Neural cell (in vitro differentiated cells): ENCODE data around the gene NHLRC4. TPM values are rescaled to one million over a fixed set of nuclear protein-coding genes. Genes with fewer than 3 reads are reported as not detected.

Experiments
- H2AFZ ChIP-seq: fragments of 200-600, 300-800 bp; sonication (generic), shearing (Covaris generic); 2 replicates; pipeline ENCODE4 v1.6.0; 2014; ENCODE audit warnings: low read depth, mild to moderate bottlenecking, antibody characterized with exemption, low read length, moderate library complexity
- H3F3A ChIP-seq: fragments of 200-600 bp; shearing (Covaris generic); 2 replicates; pipeline ENCODE4 v1.6.1; 2016; ENCODE audit warnings: mild to moderate bottlenecking, moderate library complexity, mixed read lengths, antibody characterized with exemption, low read length; ENCODE audit not compliant: insufficient read depth, poor library complexity, severe bottlenecking
- H3K27ac ChIP-seq: fragments of 200-600, 300-800 bp; sonication (generic), shearing (Covaris generic); 2 replicates; pipeline ENCODE4 v1.5.1; 2014; ENCODE audit warnings: mild to moderate bottlenecking, low read length, moderate library complexity
- H3K27me3 ChIP-seq: fragments of 300-800, 200-600 bp; sonication (generic), shearing (Covaris generic); 2 replicates; pipeline ENCODE4 v1.6.0; 2014; ENCODE audit warnings: mild to moderate bottlenecking, low read depth, low read length, moderate library complexity; ENCODE audit not compliant: insufficient read depth
- H3K36me3 ChIP-seq: fragments of 300-800, 200-600 bp; sonication (generic), shearing (Covaris generic); 2 replicates; pipeline ENCODE4 v1.5.1; 2014; ENCODE audit warnings: mild to moderate bottlenecking, antibody characterized with exemption, low read length, moderate library complexity; ENCODE audit not compliant: insufficient read depth
- H3K4me2 ChIP-seq: fragments of 300-800, 200-600 bp; sonication (generic), shearing (Covaris generic); 2 replicates; pipeline ENCODE4 v1.6.0; 2014; ENCODE audit warnings: mild to moderate bottlenecking, low read length
- H3K4me3 ChIP-seq: fragments of 300-800, 200-600 bp; sonication (generic), shearing (Covaris generic); 2 replicates; pipeline ENCODE4 v1.5.1; 2014; ENCODE audit warnings: mild to moderate bottlenecking, low read length, moderate library complexity
- H3K79me2 ChIP-seq: fragments of 200-600 bp; shearing (Covaris generic); replicated peaks from 2 replicates; pipeline ENCODE4 v1.6.0; 2014; ENCODE audit warnings: mild to moderate bottlenecking, low read length, moderate library complexity; ENCODE audit not compliant: insufficient read depth
- H3K9ac ChIP-seq: fragments of 300-800, 200-600 bp; sonication (generic), shearing (Covaris generic); 2 replicates; pipeline ENCODE4 v1.6.1; 2016; ENCODE audit warnings: mild to moderate bottlenecking, low read length, mixed read lengths
- H3K9me2 ChIP-seq: fragments of 200-600 bp; shearing (Covaris generic); 2 replicates; pipeline ENCODE4 v1.6.1; 2016; ENCODE audit warnings: mild to moderate bottlenecking, low read length, mixed read lengths; ENCODE audit not compliant: insufficient read depth
- H3K9me3 ChIP-seq: fragments of 200-600, 300-800 bp; sonication (generic), shearing (Covaris generic); 2 replicates; pipeline ENCODE4 v1.6.1; 2016; ENCODE audit warnings: mild to moderate bottlenecking, mixed run types, low read length, moderate library complexity, mixed read lengths
- H4K20me1 ChIP-seq: fragments of 200-600 bp; shearing (Covaris generic); 2 replicates; pipeline ENCODE4 v1.6.1; 2016; ENCODE audit warnings: mild to moderate bottlenecking, mixed run types; ENCODE audit not compliant: insufficient read depth
- EP300 ChIP-seq: fragments of 450-650 bp; conservative IDR thresholded peaks from 2 replicates; pipeline ENCODE4 v1.6.1; 2014; ENCODE audit warnings: antibody characterized with exemption, mild to moderate bottlenecking, moderate library complexity; ENCODE audit not compliant: poor library complexity, severe bottlenecking
- EZH2 ChIP-seq: fragments of 200-600, 300-800 bp; shearing (Covaris generic), sonication (generic); IDR thresholded peaks from 2 replicates; pipeline ENCODE4 v1.6.1; 2014; ENCODE audit warnings: antibody characterized with exemption, low read length, borderline replicate concordance, mild to moderate bottlenecking; ENCODE audit not compliant: insufficient read depth, poor library complexity, severe bottlenecking
- MXI1 ChIP-seq: fragments of 450-650 bp; conservative IDR thresholded peaks from 2 replicates; pipeline ENCODE4 v1.6.1; 2014; ENCODE audit warnings: antibody characterized with exemption, mild to moderate bottlenecking; ENCODE audit not compliant: poor library complexity, severe bottlenecking
- POLR2AphosphoS5 ChIP-seq: IDR thresholded peaks from 2 replicates; pipeline ENCODE4 v1.6.1; 2012
- RAD21 ChIP-seq: fragments of 450-650 bp; conservative IDR thresholded peaks from 2 replicates; pipeline ENCODE4 v1.6.1; 2014; ENCODE audit warnings: antibody characterized with exemption, mild to moderate bottlenecking, moderate library complexity
- SMC3 ChIP-seq: fragments of 450-650 bp; conservative IDR thresholded peaks from 2 replicates; pipeline ENCODE4 v1.6.1; 2014; ENCODE audit warnings: antibody characterized with exemption, mild to moderate bottlenecking, moderate library complexity; ENCODE audit not compliant: poor library complexity
- TAF1 ChIP-seq: IDR thresholded peaks from 2 replicates; pipeline ENCODE4 v1.6.1; 2012; ENCODE audit warnings: low read depth
- polyA plus RNA-seq: library from polyadenylated mRNA; depleted of rRNA; stranded (reverse); fragments of >200 nt; gene quantifications from 2 replicates; pipeline ENCODE4 v1.2.3, GENCODE V29; 2014
- TF ChIP-seq, protein P1 (sequence below): fragments of 450-650 bp; IDR thresholded peaks from 2 replicates; pipeline ENCODE4 v1.5.1; 2014; ENCODE audit warnings: antibody characterized with exemption, mild to moderate bottlenecking, moderate library complexity; ENCODE audit not compliant: poor library complexity, severe bottlenecking
- TF ChIP-seq, protein P2 (sequence below): IDR thresholded peaks from 2 replicates; pipeline ENCODE4 v1.6.1; 2012; ENCODE audit warnings: borderline replicate concordance

Gene NHLRC4
- polyA plus RNA-seq, 1 donor from 2014 or later: not detected

DNA sequence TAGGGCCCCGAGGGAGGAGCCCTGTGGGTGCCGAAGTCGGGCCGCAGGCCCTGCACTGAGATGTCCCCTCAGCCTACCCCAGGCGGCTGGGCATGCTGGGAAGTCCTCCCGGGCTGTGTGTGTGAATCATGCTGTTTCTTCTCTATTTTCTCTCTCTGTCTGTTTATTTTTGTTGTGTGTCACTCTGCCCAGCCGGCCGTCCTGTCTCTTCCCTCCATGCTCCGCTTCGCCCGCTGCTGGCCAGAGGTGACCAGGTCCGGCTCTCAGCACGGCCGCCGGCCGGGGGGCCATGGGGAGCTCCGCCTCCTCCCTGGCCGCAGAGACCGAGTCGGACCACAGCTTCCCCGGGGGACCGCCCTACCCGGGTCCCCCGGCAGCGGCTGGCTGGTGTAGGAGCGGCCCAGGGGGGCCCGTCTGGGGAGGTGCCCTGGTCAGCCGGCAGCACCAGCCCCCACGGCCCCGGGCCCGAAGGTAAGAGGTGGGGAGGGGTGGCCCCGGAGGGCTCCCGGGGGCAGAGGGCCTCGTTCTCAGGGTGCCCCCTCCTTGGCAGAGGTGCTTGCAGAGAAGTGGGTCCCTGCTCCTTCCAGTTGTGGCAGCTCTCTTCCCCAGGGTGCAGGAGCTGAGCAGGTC lies 26.8 kb upstream of the NHLRC4 start:
- Histone ChIP-seq H3K27ac (no peak overlapping the region), H3K9me2 (no peaks in the 10 kb centered on the region), H3K36me3 (no peaks in the 10 kb centered on the region), H2AFZ (no peak overlapping the region), H3K27me3 (no peaks in the 10 kb centered on the region), H3K9ac (no peak overlapping the region), H3F3A (no peaks in the 10 kb centered on the region), H3K79me2 (no peaks in the 10 kb centered on the region), H3K4me2 (no peak overlapping the region), H3K9me3 (no peaks in the 10 kb centered on the region), H3K4me3 (no peak overlapping the region), H4K20me1 (no peaks in the 10 kb centered on the region)
- TF ChIP-seq POLR2AphosphoS5: no peak
- TF ChIP-seq EP300: no peak
- TF ChIP-seq, protein P1, sequence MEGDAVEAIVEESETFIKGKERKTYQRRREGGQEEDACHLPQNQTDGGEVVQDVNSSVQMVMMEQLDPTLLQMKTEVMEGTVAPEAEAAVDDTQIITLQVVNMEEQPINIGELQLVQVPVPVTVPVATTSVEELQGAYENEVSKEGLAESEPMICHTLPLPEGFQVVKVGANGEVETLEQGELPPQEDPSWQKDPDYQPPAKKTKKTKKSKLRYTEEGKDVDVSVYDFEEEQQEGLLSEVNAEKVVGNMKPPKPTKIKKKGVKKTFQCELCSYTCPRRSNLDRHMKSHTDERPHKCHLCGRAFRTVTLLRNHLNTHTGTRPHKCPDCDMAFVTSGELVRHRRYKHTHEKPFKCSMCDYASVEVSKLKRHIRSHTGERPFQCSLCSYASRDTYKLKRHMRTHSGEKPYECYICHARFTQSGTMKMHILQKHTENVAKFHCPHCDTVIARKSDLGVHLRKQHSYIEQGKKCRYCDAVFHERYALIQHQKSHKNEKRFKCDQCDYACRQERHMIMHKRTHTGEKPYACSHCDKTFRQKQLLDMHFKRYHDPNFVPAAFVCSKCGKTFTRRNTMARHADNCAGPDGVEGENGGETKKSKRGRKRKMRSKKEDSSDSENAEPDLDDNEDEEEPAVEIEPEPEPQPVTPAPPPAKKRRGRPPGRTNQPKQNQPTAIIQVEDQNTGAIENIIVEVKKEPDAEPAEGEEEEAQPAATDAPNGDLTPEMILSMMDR: no peak
- TF ChIP-seq SMC3: no peak
- TF ChIP-seq, protein P2, sequence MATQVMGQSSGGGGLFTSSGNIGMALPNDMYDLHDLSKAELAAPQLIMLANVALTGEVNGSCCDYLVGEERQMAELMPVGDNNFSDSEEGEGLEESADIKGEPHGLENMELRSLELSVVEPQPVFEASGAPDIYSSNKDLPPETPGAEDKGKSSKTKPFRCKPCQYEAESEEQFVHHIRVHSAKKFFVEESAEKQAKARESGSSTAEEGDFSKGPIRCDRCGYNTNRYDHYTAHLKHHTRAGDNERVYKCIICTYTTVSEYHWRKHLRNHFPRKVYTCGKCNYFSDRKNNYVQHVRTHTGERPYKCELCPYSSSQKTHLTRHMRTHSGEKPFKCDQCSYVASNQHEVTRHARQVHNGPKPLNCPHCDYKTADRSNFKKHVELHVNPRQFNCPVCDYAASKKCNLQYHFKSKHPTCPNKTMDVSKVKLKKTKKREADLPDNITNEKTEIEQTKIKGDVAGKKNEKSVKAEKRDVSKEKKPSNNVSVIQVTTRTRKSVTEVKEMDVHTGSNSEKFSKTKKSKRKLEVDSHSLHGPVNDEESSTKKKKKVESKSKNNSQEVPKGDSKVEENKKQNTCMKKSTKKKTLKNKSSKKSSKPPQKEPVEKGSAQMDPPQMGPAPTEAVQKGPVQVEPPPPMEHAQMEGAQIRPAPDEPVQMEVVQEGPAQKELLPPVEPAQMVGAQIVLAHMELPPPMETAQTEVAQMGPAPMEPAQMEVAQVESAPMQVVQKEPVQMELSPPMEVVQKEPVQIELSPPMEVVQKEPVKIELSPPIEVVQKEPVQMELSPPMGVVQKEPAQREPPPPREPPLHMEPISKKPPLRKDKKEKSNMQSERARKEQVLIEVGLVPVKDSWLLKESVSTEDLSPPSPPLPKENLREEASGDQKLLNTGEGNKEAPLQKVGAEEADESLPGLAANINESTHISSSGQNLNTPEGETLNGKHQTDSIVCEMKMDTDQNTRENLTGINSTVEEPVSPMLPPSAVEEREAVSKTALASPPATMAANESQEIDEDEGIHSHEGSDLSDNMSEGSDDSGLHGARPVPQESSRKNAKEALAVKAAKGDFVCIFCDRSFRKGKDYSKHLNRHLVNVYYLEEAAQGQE: no peak
- TF ChIP-seq MXI1: no peak
- no peak for TF ChIP-seq RAD21
- TF ChIP-seq EZH2: no peak
- TF ChIP-seq TAF1: no peak

DNA sequence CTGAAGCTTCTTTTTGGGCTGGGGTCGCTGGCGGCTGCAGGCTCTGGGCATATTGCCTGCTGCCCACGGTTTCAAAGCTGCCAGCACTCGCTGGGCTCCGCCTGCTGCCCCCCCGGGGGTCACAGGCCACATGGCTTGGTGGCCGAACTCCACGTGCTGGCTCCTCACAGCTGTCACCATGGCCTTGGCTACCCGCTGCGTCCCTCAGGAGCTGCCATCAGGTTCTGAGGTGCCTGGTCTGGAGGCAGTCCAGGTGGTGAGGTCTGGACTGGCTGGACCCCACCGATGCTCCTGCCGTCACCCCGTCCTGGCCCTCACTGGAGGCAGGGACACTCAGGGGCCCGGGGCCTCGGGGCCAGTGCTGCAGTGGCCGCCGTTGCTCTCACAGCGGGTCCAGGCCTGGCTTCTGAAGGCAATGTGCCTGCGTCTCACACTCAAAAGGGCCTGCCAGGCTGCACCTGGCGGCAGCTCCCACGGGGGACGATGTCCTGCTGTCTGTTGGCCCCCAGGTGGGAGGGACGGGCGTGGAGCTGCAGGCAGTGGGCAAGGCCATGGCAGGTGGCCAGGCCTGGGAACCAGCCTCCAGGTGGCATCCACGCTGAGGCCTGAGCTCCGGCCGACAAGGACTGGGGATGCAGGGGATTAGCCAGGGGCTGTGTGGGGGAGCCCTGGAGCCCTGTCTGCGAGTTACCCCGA lies 26.0 kb upstream of the NHLRC4 start:
- no peaks in the 10 kb centered on the region for H4K20me1 ChIP-seq
- H3F3A ChIP-seq: no peaks in the 10 kb centered on the region

More for the DNA sequence above, 26.0 kb upstream of the NHLRC4 start:
- H3K27ac ChIP-seq: no peak overlapping the region
- TF ChIP-seq EP300: no peak
- TF ChIP-seq TAF1: no peak
- TF ChIP-seq MXI1: no peak
- TF ChIP-seq SMC3: no peak
- no peak for TF ChIP-seq POLR2AphosphoS5
- no peak for TF ChIP-seq RAD21
- TF ChIP-seq, protein P1: no peak
- TF ChIP-seq EZH2: no peak
- TF ChIP-seq, protein P2: no peak
- no peaks in the 10 kb centered on the region for H3K36me3 ChIP-seq
- H3K9me2 ChIP-seq: no peaks in the 10 kb centered on the region
- H3K9ac ChIP-seq: no peak overlapping the region
- no peaks in the 10 kb centered on the region for H3K79me2 ChIP-seq
- H3K9me3 ChIP-seq: no peaks in the 10 kb centered on the region
- no peaks in the 10 kb centered on the region for H3K27me3 ChIP-seq
- H3K4me2 ChIP-seq: no peak overlapping the region
- no peak overlapping the region for H3K4me3 ChIP-seq
- no peak overlapping the region for H2AFZ ChIP-seq
